Inferior parietal cortex (tissue), 1 donor: Measurements from ENCODE around the gene CENPVL1.
"Not testable (repeated sequence)": the region's sequence is repeated elsewhere in the genome, so short reads cannot be mapped to it uniquely, and the experiment has no call there.

ENCODE experiments used
- DNase-seq: peaks from one replicate; pipeline ENCODE4 v3.0.0-alpha.2; 2016; ENCODE audit errors: extremely low spot score

Gene CENPVL1

DNA sequence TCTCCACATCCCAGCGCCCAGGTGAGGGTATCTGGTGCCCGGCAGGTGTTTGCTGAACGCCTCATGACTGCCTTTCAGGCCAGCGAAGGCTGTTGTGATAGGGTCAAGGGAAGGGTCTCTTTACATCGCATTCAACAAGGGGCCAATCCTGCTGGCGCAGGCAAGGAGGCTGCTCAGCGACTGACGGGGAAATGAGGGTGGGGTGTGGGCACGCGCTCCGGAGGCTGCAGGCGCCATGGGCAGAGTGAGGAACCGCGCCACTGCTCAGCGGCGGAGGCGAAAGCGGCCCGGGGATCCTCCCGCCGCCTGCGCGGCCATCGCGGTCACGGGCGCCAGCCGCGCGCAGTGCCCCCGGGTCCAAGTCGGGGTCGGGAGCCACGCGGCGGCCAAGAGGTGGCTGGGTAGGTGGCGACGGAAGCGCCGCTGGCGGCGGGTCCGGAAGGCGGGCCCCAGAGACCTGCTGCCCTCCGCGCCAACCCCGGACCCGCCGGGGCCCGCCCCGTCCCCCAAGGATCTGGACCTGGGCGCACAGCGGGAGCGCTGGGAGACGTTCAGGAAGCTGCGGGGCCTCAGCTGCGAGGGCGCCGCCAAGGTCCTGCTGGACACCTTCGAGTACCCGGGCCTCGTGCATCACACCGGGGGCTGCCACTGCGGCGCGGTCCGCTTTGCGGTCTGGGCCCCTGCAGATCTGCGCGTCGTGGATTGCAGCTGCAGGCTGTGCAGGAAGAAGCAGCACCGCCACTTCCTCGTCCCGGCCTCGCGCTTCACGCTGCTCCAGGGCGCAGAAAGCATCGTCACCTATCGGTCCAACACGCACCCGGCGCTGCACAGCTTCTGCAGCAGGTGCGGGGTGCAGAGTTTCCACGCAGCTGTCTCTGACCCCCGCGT is at the start of gene CENPVL1:
CENPVL1 (plus strand) TSS at position 236 of the 888 bp plus-strand sequence; CDS start at position 236, 0 bp downstream.
- not testable (repeated sequence) for DNase-seq

DNA sequence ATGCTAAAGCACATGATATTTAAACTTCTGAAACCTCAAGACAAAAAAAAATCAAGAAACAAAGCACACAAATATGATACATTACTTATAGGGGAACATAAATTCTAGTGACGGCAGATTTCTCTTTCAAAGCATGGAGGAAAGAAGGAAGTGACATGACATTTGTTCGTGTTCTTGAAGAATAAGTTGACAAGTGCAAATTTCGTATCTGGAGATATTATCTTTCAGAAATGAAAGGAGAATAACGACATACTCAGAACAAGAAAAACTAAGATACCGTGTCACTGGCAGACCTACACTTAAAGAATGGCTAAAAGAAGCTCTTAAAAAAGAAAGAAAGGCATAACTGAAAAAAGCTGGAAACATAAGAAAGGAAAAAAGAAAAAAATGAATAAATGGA is 44.3 kb upstream of the CENPVL1 start:
- no peak for DNase-seq

DNA sequence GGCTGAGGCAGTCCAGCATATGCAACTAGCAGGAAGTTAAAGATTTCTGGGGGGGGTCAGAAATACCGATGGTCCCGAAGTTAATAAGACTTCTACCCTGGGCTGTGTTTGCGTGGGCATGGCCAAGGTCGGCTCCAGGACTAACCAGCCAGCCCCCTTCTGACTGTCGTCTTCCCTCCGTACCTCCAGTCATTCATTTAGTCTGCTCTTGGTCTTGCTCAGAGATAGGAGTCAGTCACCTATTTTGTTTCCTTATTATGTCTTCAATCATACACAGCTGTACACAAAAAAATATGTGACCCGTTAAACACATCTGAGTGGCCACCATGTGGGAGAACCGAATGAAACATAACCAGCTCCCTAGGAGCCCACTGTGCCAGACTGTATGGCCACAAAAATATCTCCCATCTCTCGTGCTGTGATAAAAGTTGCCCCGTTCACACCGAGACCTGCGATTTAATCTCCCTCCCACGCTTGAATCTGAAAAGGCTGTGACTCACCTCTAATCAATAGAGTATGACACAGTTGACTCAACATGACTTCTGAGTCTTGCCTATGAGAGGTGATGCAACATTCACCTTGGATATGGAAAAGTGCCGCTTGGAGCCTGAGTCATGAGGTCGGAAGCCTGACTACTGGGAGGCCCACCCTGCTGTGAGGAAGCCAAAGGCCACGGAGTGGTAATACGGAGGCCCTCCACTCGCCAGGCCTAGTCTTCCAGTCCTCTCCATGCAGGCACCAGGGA is 30.5 kb upstream of the CENPVL1 start:
- DNase-seq: not testable (repeated sequence)

DNA sequence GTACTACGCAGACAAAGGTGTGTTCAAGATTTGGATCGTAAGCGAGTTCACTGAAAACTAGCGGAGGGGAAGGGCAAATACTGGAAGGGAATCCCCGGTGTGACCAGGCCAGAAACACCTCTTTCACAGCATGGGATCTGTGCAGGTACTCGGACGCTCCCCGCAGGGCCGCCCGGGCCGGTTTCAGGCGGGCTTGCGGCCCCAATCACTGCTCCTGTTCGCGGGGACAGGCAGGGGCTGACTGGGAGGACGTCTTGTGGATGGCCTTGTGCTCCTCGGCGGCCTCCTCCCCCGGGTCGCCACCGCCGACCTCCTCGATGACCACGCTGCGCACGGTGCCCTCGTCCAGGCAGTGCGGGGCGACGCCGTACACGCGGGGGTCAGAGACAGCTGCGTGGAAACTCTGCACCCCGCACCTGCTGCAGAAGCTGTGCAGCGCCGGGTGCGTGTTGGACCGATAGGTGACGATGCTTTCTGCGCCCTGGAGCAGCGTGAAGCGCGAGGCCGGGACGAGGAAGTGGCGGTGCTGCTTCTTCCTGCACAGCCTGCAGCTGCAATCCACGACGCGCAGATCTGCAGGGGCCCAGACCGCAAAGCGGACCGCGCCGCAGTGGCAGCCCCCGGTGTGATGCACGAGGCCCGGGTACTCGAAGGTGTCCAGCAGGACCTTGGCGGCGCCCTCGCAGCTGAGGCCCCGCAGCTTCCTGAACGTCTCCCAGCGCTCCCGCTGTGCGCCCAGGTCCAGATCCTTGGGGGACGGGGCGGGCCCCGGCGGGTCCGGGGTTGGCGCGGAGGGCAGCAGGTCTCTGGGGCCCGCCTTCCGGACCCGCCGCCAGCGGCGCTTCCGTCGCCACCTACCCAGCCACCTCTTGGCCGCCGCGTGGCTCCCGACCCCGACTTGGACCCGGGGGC is 28.2 kb upstream of the CENPVL1 start:
- not testable (repeated sequence) for DNase-seq

DNA sequence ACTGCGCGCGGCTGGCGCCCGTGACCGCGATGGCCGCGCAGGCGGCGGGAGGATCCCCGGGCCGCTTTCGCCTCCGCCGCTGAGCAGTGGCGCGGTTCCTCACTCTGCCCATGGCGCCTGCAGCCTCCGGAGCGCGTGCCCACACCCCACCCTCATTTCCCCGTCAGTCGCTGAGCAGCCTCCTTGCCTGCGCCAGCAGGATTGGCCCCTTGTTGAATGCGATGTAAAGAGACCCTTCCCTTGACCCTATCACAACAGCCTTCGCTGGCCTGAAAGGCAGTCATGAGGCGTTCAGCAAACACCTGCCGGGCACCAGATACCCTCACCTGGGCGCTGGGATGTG is 27.6 kb upstream of the CENPVL1 start, which contains the start of gene CENPVL2:
CENPVL2 (minus strand) TSS at position 112 of the 343 bp plus-strand sequence; CDS start at position 112, 0 bp downstream.
- DNase-seq: not testable (repeated sequence)

DNA sequence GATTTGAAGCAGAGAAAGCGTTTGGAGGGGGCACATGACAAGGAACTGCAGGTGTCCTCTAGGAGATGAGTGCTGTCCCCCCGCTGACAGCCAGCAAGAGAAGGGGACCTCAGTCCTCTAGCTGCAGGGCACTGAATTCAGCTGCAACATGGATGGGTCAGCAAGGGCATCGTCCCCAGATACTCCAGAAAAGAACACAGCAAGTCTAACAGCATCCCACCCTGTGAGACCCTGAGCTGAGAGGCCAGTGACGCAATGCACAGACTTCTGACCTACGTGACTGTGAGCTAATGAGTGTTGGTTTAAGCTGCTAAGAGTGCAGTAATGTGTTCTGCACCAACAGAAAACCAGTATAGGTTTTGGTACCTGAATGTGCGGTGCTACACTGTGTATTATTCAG is 16.1 kb upstream of the CENPVL1 start:
- DNase-seq: no peak

DNA sequence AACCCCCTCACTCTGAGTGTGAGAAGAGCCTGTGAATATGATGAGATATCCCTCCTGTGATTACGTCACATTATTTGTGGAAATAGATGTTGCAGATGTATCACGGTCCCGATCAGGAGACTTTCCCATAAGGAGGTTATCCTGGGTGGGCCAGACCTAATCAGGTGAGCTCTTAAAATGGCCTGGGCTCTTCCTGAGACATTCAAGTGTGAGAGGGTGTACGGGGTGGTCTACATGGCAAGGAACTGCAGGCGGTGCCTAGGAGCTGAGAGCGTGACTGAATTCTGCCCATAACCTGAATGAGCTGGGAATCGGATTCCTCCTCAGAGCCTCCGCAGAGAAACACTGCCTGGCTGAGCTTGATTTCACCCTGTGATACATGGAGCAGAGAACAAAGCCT is 12.9 kb upstream of the CENPVL1 start:
- no peak for DNase-seq

DNA sequence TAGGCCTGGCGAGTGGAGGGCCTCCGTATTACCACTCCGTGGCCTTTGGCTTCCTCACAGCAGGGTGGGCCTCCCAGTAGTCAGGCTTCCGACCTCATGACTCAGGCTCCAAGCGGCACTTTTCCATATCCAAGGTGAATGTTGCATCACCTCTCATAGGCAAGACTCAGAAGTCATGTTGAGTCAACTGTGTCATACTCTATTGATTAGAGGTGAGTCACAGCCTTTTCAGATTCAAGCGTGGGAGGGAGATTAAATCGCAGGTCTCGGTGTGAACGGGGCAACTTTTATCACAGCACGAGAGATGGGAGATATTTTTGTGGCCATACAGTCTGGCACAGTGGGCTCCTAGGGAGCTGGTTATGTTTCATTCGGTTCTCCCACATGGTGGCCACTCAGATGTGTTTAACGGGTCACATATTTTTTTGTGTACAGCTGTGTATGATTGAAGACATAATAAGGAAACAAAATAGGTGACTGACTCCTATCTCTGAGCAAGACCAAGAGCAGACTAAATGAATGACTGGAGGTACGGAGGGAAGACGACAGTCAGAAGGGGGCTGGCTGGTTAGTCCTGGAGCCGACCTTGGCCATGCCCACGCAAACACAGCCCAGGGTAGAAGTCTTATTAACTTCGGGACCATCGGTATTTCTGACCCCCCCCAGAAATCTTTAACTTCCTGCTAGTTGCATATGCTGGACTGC is 2.8 kb downstream of the CENPVL1 start:
- not testable (repeated sequence) for DNase-seq

DNA sequence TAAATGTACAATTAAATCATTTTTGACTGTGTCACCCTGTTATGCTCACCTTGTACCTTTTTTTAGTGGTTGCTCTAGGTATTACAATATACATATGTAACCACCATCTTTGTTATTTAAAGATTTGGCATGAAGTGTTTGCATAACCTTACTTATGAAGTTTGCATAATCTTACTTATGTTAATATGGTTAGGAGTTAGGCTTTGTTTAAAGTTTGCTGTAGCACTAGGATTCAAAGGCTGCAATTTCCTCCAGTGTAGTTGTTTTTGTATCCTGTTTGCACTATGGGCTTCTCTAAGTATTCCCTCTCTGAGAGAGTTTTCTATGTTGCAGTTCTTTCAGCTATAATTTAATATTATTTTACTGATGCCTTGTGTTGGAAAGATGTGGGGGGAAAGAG is 17.9 kb downstream of the CENPVL1 start:
- no peak for DNase-seq

DNA sequence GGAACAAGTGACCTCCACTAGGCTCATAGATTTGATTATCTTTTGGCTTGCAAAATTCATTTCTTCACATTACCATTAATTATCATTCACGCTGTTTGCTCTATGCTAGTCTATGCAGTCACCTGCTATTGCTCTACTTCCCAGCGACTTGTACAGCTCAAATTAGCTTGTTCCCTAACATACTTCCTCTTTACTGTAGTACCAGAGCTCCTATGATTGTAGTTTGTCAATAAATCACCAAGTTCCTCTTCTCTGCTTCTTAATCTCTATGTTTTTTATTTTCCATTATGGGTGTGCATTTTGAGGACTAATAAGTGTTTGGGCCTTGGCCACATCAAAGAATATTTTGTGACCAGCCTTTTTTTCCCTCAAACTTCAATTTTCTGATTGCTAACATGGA is 26.8 kb downstream of the CENPVL1 start:
- no peak for DNase-seq

DNA sequence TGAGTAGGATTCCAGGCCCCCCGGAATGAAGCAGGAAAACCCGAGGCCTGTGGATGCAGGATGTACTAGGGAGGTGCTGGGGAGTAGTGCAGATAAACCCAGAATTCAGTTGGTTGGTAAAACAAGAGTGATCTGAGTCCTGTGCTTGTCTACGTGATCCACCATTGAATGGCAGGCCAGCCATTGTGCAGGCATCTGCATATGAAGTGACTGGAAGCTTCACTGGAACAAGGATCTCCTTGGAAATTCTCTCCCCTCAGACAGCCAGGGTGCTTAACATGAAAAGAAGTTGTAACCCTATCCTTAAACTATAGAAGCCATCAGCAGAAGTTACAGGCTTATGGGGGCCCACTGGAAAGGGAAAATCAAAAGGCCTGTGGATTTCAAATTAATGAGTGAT is 32.3 kb downstream of the CENPVL1 start:
- no peak for DNase-seq

DNA sequence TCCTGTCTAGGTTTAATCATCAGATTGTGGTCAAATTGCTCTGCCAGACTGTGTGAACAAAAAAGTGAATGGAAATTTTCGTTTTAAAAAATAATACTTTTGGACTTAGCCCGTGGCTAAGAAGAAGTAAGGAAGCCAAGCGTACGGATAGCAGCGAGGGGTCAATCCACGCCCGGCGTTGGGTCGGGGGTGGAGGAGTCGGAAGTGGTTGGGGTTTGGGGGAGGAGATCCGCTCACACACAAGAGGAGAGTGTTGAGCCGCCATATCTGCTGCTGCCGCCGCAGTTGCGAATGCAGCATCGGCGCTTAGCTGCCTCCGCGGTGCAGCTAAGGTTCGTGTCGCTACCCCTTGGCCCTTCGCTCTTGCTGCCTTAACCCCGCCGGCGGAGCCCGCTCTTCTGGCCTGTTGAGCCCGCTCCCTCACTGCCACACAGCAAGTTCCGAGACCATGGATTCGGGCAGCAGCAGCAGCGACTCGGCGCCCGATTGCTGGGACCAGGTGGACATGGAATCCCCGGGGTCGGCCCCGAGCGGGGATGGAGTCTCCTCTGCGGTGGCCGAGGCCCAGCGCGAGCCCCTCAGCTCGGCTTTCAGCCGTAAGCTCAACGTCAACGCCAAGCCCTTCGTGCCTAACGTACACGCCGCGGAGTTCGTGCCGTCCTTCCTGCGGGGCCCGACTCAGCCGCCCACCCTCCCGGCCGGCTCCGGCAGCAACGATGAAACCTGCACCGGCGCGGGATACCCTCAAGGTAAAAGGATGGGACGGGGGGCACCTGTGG is 33.1 kb downstream of the CENPVL1 start, which contains the start of gene GSPT2:
GSPT2 (plus strand) TSS at position 264 of the 779 bp plus-strand sequence; CDS start at position 449, 185 bp downstream.
- peak; percentile 50 for DNase-seq

DNA sequence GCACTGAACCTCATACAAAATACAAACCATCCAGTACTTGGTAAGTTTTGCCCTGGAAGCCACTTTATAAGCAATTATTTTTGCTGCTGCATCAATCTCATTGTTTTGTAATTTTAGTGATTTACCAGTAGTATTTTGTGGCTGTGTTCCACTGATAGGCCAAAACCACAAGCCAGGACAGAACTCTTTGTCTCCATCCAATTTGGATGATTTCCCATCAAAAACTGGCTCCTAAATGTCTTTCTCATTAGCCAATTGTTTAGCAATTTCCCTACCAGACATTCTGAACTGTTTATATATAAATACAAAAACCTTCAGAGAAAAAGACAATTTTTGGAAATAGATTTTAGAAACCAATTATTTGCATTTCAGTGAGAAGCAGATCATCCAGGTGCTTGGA is 37.4 kb downstream of the CENPVL1 start:
- no peak for DNase-seq

DNA sequence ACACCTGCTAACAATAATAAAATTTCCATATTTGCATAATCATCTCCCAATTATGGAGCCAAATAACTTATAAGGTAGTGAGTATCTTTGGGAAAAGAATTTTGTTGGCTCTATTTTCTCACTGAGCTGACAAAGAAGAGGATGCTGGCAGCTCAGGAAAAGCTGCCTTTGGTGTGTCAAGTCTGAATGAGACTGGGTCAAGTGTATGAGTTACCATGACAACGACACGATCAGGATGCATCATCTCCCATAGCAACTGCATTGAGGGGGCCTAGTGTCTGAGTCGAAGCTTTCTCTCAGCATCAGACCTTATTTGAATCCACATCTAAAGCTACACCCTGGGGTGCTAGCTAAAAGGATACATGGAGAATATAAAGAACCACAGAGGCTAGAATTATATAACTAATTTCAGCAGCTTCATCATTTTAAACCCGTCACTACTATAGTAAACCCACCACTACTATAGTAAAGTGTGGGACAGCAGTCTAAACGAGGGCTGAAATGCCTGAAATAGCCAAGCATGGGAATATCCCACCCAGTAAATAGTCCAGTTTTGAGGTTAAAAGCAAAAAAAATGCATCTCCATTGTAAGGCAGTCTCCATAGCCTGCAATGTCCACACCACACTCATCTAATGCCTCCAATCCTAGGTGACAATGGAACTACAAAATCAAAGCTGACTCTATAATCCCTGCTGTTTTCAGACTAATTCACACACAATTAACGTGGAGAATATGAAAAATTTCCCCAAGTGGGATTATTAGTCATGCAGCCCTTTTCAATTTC is 48.9 kb downstream of the CENPVL1 start:
- peak; percentile 16 for DNase-seq

DNA sequence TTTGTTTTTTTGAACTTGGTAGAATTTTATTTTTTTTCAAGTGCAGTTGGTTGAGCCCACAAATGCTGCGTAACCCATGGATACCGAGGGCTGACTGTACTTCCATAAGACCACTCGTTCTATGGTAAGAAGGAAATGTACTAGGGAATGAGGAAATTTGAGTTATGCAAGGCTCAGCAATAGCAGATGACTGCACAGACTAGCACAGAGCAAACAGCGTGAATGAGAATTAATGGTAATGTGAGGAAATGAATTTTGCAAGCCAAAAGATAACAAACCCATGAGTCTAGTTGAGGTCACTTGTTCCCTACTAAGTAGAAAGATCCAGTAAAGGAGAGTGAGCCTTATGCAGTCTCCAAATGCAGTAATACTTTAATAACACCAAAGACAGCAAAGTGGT is 50.3 kb downstream of the CENPVL1 start:
- DNase-seq: no peak
